GM23248 (cell line): ENCODE data around the gene TRPV4.

ENCODE experiments used
- EZH2 ChIP-seq: fragments of 200-600 bp; sonication (generic); IDR thresholded peaks from 2 replicates; pipeline ENCODE4 v1.6.1; 2018; ENCODE audit warnings: antibody characterized with exemption, mild to moderate bottlenecking; ENCODE audit not compliant: insufficient read depth, poor library complexity, severe bottlenecking
- EZH2phosphoT487 ChIP-seq: fragments of 200-600 bp; sonication (generic); IDR thresholded peaks from 2 replicates; pipeline ENCODE4 v1.6.1; 2018; ENCODE audit warnings: antibody characterized with exemption, moderate library complexity, mild to moderate bottlenecking, low read depth; ENCODE audit not compliant: insufficient read depth

DNA sequence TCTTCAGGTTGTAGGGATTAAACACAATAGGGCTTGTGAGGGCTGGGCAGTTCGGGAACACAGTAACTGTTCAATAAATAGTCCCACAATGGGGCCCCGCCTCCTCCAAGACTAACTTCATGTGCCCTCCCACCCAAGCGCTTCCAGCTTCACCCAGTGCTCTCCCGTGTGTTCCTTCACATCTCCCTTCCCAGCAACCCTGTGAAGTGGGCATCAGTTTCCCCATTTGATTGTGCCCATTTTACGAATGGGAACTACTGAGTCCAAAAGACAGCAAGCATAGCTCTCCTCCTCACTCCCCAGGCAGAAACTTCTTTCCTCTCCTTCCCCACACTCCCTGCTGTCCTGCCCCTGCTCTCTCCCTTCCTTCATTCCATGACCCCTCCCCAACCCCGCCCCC lies 6.2 kb upstream of the TRPV4 start:
- TF ChIP-seq EZH2phosphoT487 (no peak), EZH2 (no peak)
